Activated CD8-positive, alpha-beta memory T cell treated with anti-CD3 and anti-CD28 coated beads for 4 hours (primary cell): ENCODE measurements around the gene APPBP2.

Experiments
- DNase-seq, 2 donors: peaks; one replicate each; pipeline ENCODE4 v3.0.0-alpha.2; 2020; ENCODE audit warnings: low read depth in 2 of 2

The APPBP2 gene

GRCh38 chr17:60396412-60396811 lies 129.6 kb downstream of the APPBP2 start:
- DNase-seq = no peak

- no peak for DNase-seq
These were observed 130.5 kb downstream of the APPBP2 start for GRCh38 chr17:60395508-60396065.

DNA sequence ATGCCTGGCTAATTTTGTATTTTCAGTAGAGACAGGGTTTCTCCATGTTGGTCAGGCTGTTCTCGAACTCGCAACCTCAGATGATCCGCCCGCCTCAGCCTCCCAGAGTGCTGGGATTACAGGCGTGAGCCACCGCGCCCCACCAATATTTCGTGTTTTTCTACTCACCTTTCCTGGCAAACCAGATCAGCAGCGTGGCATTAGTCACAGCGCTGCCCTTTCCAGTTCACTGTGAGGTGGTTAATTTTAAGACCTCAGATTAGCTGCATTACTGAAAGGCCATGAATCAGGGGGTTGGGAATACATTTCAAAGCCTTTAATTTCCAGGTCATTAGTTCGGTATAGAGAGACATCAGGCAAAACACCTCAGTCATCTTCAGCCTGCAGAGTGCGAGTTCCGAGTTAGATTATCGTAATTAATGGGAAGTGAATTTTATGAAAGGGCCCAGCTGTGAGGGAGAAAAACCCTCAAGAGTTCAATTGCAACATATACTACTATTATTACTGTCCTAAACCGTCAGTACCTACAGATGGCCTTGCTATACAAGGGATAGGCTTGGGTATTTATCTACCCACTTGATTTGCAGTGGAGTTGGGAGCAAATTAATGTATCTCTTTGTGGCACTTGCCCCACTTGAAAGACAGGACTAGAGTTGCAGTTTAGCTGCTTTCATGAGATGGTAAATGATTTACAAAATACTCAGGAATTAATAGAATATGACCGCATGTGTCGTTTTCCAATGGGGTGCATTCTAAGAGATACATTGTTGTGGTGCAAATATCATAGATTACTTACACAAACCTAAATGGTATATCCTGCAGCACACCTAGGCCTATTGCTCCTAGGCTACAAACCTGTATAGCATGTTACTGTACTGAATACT lies 132.0 kb downstream of the APPBP2 start:
- DNase-seq = no peak
